Breast epithelium (tissue), 3 donors: ENCODE measurements around the gene TSC1.

ENCODE experiments used
- POLR2A ChIP-seq: fragments of 450-650 bp; IDR thresholded peaks from one replicate; pipeline ENCODE4 v1.6.1; 2016; ENCODE audit warnings: antibody characterized with exemption, mild to moderate bottlenecking, moderate library complexity
- TF ChIP-seq, protein P1 (sequence below), 3 donors: fragments of 450-650 bp; IDR thresholded peaks; one replicate each; pipeline ENCODE4 v1.5.1; 2016 to 2017; ENCODE audit warnings: antibody characterized with exemption in 3 of 3, mild to moderate bottlenecking in 3 of 3, moderate library complexity in 3 of 3

GRCh38 chr9:132978451-132979131, 34.2 kb upstream of the TSC1 start, which contains the start of gene GFI1B:
- TF ChIP-seq POLR2A = no peak
- TF ChIP-seq, protein P1, sequence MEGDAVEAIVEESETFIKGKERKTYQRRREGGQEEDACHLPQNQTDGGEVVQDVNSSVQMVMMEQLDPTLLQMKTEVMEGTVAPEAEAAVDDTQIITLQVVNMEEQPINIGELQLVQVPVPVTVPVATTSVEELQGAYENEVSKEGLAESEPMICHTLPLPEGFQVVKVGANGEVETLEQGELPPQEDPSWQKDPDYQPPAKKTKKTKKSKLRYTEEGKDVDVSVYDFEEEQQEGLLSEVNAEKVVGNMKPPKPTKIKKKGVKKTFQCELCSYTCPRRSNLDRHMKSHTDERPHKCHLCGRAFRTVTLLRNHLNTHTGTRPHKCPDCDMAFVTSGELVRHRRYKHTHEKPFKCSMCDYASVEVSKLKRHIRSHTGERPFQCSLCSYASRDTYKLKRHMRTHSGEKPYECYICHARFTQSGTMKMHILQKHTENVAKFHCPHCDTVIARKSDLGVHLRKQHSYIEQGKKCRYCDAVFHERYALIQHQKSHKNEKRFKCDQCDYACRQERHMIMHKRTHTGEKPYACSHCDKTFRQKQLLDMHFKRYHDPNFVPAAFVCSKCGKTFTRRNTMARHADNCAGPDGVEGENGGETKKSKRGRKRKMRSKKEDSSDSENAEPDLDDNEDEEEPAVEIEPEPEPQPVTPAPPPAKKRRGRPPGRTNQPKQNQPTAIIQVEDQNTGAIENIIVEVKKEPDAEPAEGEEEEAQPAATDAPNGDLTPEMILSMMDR (IDR thresholded peaks at IDR 0.05) = no peak
